HCT116 (cell line): Measurements from ENCODE around the gene ZNG1B.
"Not testable (repeated sequence)": the region's sequence is repeated elsewhere in the genome, so short reads cannot be mapped to it uniquely, and the experiment has no call there.

Source experiments
- CTCF ChIP-seq, 3 experiments: fragments of 200-600 bp in 1 of 3; sonication (generic) in 1 of 3; IDR thresholded peaks in 2 of 3; conservative IDR thresholded peaks in 1 of 3; 2 replicates each; pipeline ENCODE4 v1.5.1; 2012 to 2017; ENCODE audit warnings: low read depth in 2 of 3, low read length in 2 of 3, antibody characterized with exemption in 1 of 3, borderline replicate concordance in 1 of 3, control low read depth in 1 of 3, mild to moderate bottlenecking in 1 of 3, mixed read lengths in 1 of 3, mixed run types in 1 of 3, moderate library complexity in 1 of 3; ENCODE audit not compliant: insufficient read depth in 1 of 3
- EZH2 ChIP-seq: fragments of 200-600 bp; sonication (generic); IDR thresholded peaks from 2 replicates; pipeline ENCODE4 v1.6.1; 2017; ENCODE audit warnings: antibody characterized with exemption, mixed run types
- FOSL1 ChIP-seq: IDR thresholded peaks from 2 replicates; pipeline ENCODE4 v1.6.1; 2012; ENCODE audit warnings: low read depth
- JUND ChIP-seq: IDR thresholded peaks from 2 replicates; pipeline ENCODE4 v1.6.1; 2012
- MAX ChIP-seq: IDR thresholded peaks from 2 replicates; pipeline ENCODE4 v1.6.1; 2012
- POLR2A ChIP-seq: IDR thresholded peaks from 2 replicates; pipeline ENCODE4 v1.7.0; 2011; ENCODE audit warnings: borderline replicate concordance; ENCODE audit not compliant: insufficient read depth, insufficient read length; ENCODE audit errors: extremely low read depth
- POLR2AphosphoS5 ChIP-seq: IDR thresholded peaks from 2 replicates; pipeline ENCODE4 v1.6.1; 2011; ENCODE audit warnings: mild to moderate bottlenecking, low read depth, low read length, moderate library complexity
- RAD21 ChIP-seq: IDR thresholded peaks from 2 replicates; pipeline ENCODE4 v1.6.1; 2012; ENCODE audit warnings: low read depth, mild to moderate bottlenecking
- REST ChIP-seq: IDR thresholded peaks from 2 replicates; pipeline ENCODE4 v1.6.1; 2012; ENCODE audit warnings: low read depth
- SP1 ChIP-seq: IDR thresholded peaks from 2 replicates; pipeline ENCODE4 v1.6.1; 2012; ENCODE audit warnings: low read depth
- SRF ChIP-seq: IDR thresholded peaks from 2 replicates; pipeline ENCODE4 v1.6.1; 2012; ENCODE audit warnings: low read depth
- YY1 ChIP-seq: IDR thresholded peaks from 2 replicates; pipeline ENCODE4 v1.6.1; 2011; ENCODE audit warnings: low read length, low read depth, moderate library complexity, mild to moderate bottlenecking; ENCODE audit not compliant: insufficient replicate concordance; ENCODE audit errors: extremely low read depth

GRCh38 chr2:113536573-113536972 lies 99.1 kb downstream of the ZNG1B start:
- TF ChIP-seq EZH2; POLR2A; CTCF (IDR thresholded peaks at IDR 0.05 in 2 of 3, conservative IDR thresholded peaks at IDR 0.05 in 1 of 3; ENCODE audit: borderline replicate concordance in 1 of 3, insufficient read depth in 1 of 3, low read depth in 2 of 3, low read length in 2 of 3); YY1; POLR2AphosphoS5; SRF; RAD21; MAX; REST; FOSL1; SP1; JUND: not testable (repeated sequence)
